Activated gamma-delta T cell treated with Interleukin-2 at 50 U/mL for 16 hours (primary cell): Measurements from ENCODE around the gene HSPD1.
"Not testable (repeated sequence)": the region's sequence is repeated elsewhere in the genome, so short reads cannot be mapped to it uniquely, and the experiment has no call there.

Source experiments
- DNase-seq: peaks from one replicate; pipeline ENCODE4 v3.0.0-alpha.2; 2020

The HSPD1 gene

DNA sequence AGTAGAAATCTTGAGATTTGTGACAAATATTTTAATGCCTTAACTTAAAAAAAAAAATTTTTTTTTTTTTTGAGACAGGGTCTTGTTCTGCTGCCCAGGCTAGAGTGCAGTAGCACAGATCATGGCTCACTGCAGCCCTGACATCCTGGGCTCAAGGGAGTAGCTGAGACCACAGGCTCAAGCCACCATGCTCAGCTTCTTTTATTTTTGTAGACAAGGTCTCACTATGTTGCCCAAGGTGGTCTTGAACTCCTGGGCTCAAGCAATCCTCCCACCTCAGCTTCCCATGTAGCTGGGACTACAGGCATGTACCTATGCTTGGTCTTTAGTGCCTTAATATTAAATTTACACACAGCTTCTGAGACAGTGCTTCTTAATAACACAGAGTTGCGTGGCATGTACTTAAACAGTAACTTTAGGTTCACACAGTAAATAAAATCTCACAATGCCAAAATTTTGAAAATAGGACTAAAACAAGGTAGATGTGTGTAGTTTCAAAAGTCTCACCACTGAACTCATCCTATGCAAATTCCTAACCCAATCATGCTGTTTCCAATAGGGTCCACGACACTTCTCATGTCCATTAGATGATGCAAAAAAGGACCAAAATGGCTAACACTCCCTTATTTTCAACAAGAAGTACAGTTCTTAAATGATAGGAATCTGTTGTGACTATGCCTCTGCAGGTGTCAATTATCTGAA, 4.1 kb downstream of the HSPD1 start:
- no peak for DNase-seq

- no peak for DNase-seq
These were observed 12.3 kb downstream of the HSPD1 start for GRCh38 chr2:197487385-197487784.

- no peak for DNase-seq
These were observed 13.5 kb downstream of the HSPD1 start for GRCh38 chr2:197486175-197486574.

GRCh38 chr2:197484248-197484647, 15.4 kb downstream of the HSPD1 start:
- DNase-seq, result not testable (repeated sequence)

DNA sequence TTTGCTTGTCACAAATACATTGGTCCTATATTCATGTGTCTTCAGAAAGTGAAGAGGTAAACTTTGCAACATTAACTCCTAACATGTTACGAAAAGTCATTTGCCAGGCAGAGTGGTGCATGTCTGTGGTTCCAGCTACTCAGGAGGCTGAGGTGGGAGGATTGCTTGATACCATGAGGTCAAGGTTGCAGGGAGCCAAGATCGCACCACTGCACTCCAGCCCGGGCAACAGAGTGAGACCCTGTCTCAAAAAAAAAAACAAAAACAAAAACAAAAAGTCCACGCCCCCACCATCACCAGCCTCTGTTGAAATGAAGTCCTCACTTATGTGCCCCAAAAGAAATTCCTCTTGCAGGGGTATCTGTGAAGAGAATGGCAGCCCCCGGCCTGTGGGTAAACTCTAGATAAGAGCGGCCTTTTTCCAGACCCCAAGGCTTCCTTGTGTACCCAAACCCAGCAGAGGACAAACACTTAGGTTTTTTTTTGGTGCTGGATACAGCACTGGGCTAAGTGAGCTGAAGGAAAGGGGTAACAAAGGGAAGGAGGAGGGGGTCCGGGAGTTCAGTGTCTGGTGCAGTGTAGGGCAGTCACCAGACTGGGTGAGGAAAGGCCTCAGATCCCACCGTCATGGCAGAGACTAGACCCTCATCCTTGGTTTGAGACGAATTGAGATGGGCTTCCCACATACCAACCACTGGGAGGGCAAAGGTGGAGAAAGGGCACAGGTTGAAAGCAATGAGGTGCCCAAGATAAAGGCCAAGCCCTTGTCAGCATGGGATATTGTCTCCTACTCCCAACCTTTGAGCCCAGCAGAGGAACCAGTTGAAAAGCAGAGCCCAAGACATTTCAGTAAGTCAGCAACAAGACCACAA, 19.2 kb downstream of the HSPD1 start:
- DNase-seq, result no peak

DNA sequence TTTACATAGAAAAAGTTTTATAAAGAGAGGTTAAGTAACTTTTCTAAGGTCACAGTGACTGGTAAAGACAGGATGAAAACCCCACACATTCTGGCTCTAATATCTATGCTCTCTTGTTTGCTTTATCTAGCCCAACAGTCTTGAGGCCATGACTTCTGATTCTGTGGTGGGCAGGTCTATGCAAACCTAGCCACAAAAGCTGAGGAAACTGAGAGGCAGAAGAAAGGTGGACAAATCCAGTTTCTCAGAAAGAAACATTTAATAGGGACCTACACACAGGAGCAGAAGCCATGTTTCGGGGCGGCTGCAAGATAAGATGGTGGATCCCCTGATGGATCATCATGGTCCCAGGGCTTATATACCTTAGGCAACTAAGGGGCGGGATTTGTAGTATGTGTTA, 21.8 kb downstream of the HSPD1 start:
- DNase-seq, result no peak

GRCh38 chr2:197472166-197472565, 27.5 kb downstream of the HSPD1 start:
- DNase-seq, result no peak

DNA sequence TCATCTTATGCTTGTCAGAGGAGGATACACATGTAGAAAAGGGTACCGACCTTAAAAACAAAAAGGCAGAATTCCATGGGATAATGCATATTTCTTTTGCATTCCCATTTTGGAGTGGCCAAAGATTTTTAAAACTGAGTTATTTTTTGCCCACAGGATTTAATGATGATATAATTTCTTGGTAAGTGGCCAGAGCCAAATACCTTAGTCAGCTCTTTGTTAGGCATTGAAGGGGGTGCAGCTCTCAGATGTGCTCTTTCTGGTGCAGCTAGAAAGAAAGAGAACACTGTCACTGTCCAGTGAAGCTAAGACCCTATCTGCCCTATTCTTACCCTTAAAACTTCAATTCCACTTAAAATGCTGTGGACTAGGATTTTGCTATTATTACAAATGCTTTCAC, 35.5 kb downstream of the HSPD1 start:
- DNase-seq, result no peak

- DNase-seq, result no peak
These were observed 38.6 kb downstream of the HSPD1 start for GRCh38 chr2:197461057-197461456.

DNA sequence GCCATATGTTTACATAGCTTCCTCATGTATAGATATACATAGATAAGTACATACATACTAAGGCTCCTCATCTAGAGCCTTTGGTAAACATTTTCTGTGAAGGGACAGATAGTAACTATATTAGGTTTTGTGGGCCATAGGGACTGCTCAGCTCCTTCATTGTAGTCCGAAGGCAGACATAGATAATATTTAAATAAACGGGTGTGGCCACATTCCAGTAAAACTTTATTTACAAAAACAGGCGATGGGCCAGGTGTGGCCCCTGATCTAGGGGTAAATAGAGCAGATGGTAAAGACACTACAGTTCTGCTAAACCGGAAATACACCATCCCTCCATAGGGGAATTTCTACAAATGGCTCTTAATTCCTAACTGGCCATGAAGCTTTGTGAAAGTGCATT, 39.0 kb downstream of the HSPD1 start:
- no peak for DNase-seq

DNA sequence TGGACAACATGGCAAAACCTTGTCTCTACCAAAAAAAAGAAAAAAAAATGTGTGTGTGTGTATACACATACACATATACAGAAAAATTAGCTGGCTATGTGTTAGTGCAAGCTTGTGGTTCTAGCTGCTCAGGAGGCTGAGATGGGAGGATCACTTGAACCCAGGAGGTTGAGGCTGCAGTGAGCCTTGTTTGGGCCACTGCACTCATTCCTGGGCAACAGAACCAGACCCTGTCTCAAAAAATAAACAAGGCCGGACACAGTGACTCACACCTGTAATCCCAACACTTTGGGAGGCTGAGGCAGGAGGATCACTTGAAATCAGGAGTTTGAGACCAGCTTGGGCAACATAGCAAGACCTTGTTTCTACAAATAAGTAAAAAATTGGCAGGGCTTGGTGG, 44.2 kb downstream of the HSPD1 start:
- no peak for DNase-seq

DNA sequence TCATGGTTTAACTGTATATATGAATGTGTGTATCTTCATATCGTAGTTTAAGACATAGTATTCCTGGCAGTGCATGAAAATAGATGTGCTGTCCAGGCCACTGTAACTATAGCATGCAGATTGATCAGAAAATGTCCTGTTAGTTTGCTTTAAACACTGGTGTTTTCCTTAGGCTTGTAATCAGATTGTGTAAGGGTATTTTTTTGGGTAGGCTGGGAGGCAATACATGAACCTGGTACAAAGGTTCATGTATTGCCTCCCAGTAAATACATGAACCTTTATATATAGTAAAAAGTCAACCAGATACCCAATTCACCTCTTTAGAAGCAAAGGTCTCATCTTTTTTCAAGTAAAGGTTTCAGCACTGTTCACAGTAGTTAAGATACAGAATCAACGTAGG, 44.7 kb downstream of the HSPD1 start:
- DNase-seq, result no peak

DNA sequence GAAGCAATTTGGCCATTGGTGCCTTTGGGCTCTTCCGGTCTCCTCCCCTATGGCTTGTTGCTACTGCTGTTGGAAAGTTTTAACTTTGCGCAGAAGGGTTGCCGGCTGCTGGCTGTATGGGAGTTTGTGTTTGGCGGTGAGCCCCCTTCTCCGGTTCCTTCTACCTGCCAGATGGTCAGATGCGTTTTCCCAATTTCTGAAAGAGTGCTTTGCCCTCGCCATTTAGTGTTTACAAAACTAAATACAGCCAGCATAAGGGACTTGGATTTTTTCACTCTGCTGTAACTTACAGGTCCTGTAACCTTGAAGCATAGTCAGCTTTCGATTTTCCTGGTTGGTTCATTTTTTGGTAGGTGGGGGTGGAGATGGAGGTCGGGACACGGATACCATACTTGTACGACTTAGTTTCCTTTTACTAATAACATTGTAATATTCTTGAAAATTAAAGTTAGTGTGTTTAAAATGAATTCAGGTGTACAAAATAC, 45.7 kb downstream of the HSPD1 start:
- no peak for DNase-seq

GRCh38 chr2:197453123-197453913, 46.3 kb downstream of the HSPD1 start, which contains the start of gene COQ10B:
COQ10B (plus strand) TSS chr2:197453552; CDS start chr2:197453561, 9 bp downstream.
- peak; percentile 97 for DNase-seq

- DNase-seq, result no peak
These were observed 46.9 kb downstream of the HSPD1 start for GRCh38 chr2:197452754-197453122.

DNA sequence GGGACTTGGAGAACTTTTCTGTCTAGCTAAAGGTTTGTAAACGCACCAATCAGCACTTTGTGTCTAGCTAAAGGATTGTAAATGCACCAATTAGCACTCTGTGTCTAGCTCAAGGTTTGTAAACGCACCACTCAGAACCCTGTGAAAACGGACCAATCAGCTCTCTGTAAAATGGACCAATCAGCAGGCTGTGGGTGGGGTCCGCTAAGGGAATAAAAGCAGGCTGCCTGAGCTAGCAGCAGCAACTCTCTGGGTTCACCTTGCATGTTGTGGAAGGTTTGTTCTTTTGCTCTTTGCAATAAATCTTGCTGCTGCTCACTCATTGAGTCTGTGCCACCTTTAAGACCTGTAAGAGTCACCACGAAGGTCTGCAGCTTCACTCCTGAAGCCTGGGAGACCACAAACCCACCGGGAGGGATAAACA, 48.7 kb downstream of the HSPD1 start:
- not testable (repeated sequence) for DNase-seq

DNA sequence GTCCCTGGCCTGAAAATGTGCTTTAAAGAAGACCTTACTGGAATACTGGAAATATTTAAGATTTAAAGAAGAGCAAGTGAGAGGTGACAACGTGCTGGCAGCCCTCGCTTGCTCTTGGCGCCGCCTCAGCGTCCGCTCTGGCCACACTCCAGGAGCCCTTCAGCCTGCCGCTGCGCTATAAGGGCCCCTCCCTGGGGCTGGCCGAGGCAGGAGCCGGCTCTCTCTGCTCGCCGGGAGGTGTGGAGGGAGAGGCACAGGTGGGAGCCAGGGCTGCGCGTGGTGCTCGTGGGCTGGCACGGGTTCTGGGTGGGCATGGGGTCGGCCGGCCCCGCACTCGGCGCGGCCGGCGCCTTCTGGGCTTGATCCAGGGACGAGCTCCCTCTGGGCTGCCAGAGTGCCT, 49.2 kb downstream of the HSPD1 start:
- DNase-seq, result no peak

DNA sequence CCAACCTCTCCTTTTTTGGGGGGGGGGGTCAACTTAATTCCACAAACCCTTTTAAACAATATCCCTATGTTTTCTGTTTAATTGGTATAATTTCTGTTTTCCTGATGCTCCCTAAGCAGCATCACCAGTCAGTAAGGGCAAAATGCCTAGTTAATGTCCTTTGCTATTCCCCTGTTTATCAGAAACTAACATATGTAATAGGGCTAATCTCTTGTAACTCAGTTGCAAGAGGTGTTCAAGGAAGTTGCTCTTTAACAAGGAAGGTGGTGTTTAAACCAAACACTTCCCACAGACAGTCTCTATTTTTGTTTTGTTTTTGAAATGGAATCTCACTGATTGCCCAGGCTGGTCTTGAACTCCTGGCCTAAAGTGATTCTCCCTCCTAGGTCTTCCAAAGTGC, 52.8 kb downstream of the HSPD1 start:
- DNase-seq, result no peak

GRCh38 chr2:197445746-197446145, 53.9 kb downstream of the HSPD1 start:
- no peak for DNase-seq

- DNase-seq, result no peak
These were observed 56.8 kb downstream of the HSPD1 start for GRCh38 chr2:197442857-197443256.

GRCh38 chr2:197437380-197437779, 62.3 kb downstream of the HSPD1 start:
- DNase-seq, result no peak
